Measurements from ENCODE around the gene SARM1.

- TF ChIP-seq CTCF (IDR thresholded peaks at IDR 0.05): no peak
- TF ChIP-seq ZFX (IDR thresholded peaks at IDR 0.05; ENCODE audit: borderline replicate concordance): no peak
Measured at GRCh38 chr17:28397687-28398279, 26.3 kb downstream of the SARM1 start.
